DOHH2 (cell line): Measurements from ENCODE around the gene SPOCK1.

Experiments
- CTCF ChIP-seq: fragments of 200-600 bp; sonication (generic); IDR thresholded peaks from one replicate; pipeline ENCODE4 v1.5.1; 2014; ENCODE audit warnings: antibody characterized with exemption, mild to moderate bottlenecking, low read depth, low read length; ENCODE audit not compliant: poor library complexity, severe bottlenecking
- EZH2phosphoT487 ChIP-seq: fragments of 200-600 bp; sonication (generic); IDR thresholded peaks from 2 replicates; pipeline ENCODE4 v1.6.1; 2017; ENCODE audit warnings: borderline replicate concordance, mild to moderate bottlenecking, antibody characterized with exemption, low read length, moderate library complexity, mixed read lengths

GRCh38 chr5:137400571-137400970, 98.6 kb downstream of the SPOCK1 start:
- TF ChIP-seq CTCF (no peak), EZH2phosphoT487 (no peak)
